CD14-positive monocyte (primary cell): ENCODE measurements around the gene IL7R. TPM values are rescaled to one million over a fixed set of nuclear protein-coding genes. Genes with fewer than 3 reads are reported as not detected.

ENCODE experiments used
- DNase-seq, 3 donors: peaks; one replicate each; pipeline ENCODE4 v3.0.0-alpha.2; 2011 to 2022
- H2AFZ ChIP-seq: 2 replicates; pipeline ENCODE4 v1.6.0; 2012; ENCODE audit warnings: mild to moderate bottlenecking, low read depth, low read length, inconsistent platforms; ENCODE audit not compliant: insufficient read depth, poor library complexity, severe bottlenecking
- H3K27ac ChIP-seq, 2 donors: 1 replicate in 1 of 2; 2 replicates in 1 of 2; pipeline ENCODE4 v1.5.1; 2012 to 2013; ENCODE audit warnings: low read length in 2 of 2, control low read depth in 1 of 2, inconsistent platforms in 1 of 2, low read depth in 1 of 2, mild to moderate bottlenecking in 1 of 2
- H3K27me3 ChIP-seq, 2 donors: one replicate each; pipeline versions ENCODE4 v1.6.0 to v1.6.1; 2011 to 2013; ENCODE audit warnings: low read length in 2 of 2; ENCODE audit not compliant: control insufficient read depth in 2 of 2, insufficient read depth in 2 of 2
- H3K36me3 ChIP-seq, 2 donors: replicated peaks in 1 of 2; 1 replicate in 1 of 2; 2 replicates in 1 of 2; pipeline versions ENCODE4 v1.5.1 to v1.6.1; 2012 to 2013; ENCODE audit warnings: low read length in 2 of 2, control low read depth in 1 of 2, inconsistent platforms in 1 of 2, mild to moderate bottlenecking in 1 of 2; ENCODE audit not compliant: insufficient read depth in 2 of 2, control insufficient read depth in 1 of 2
- H3K4me1 ChIP-seq, 2 donors: 1 replicate in 1 of 2; 2 replicates in 1 of 2; pipeline versions ENCODE4 v1.5.1 to v1.6.1; 2012 to 2013; ENCODE audit warnings: low read length in 2 of 2, control low read depth in 1 of 2, inconsistent platforms in 1 of 2, mild to moderate bottlenecking in 1 of 2, moderate library complexity in 1 of 2; ENCODE audit not compliant: insufficient read depth in 2 of 2, control insufficient read depth in 1 of 2
- H3K4me2 ChIP-seq: replicated peaks from 2 replicates; pipeline ENCODE3; 2012; ENCODE audit warnings: low read length, moderate library complexity, mild to moderate bottlenecking; ENCODE audit not compliant: poor library complexity, severe bottlenecking; ENCODE audit errors: extremely low read depth
- H3K4me3 ChIP-seq, 3 experiments: fragments of 200-600 bp in 1 of 3; sonication (generic) in 1 of 3; replicated peaks in 1 of 3; 1 replicate in 2 of 3; 2 replicates in 1 of 3; pipeline ENCODE4 v1.5.1; 2011 to 2013; ENCODE audit warnings: low read length in 3 of 3, mild to moderate bottlenecking in 3 of 3, control low read depth in 2 of 3, low read depth in 2 of 3, inconsistent platforms in 1 of 3, moderate library complexity in 1 of 3
- H3K79me2 ChIP-seq: 2 replicates; pipeline ENCODE4 v1.6.0; 2012; ENCODE audit warnings: mild to moderate bottlenecking, control low read depth, inconsistent platforms, low read length, moderate library complexity; ENCODE audit not compliant: insufficient read depth
- H3K9ac ChIP-seq: 2 replicates; pipeline ENCODE4 v1.6.0; 2017; ENCODE audit warnings: low read length, mild to moderate bottlenecking; ENCODE audit not compliant: insufficient read depth, poor library complexity, severe bottlenecking
- H3K9me3 ChIP-seq, 2 donors: replicated peaks in 1 of 2; 1 replicate in 1 of 2; 2 replicates in 1 of 2; pipeline versions ENCODE4 v1.5.1 to v1.6.1; 2012 to 2013; ENCODE audit warnings: low read length in 2 of 2, control low read depth in 1 of 2; ENCODE audit not compliant: control insufficient read depth in 1 of 2, insufficient read depth in 1 of 2
- H4K20me1 ChIP-seq: 2 replicates; pipeline ENCODE4 v1.6.0; 2012; ENCODE audit warnings: mild to moderate bottlenecking, low read length, control low read depth, moderate library complexity; ENCODE audit not compliant: insufficient read depth
- H3K27ac Mint-ChIP-seq, 7 donors: one replicate each; pipeline ENCODE4 v1.8.0; 2020; ENCODE audit warnings: mild to moderate bottlenecking in 7 of 7, mixed read lengths in 7 of 7, moderate library complexity in 6 of 7, inconsistent platforms in 2 of 7
- H3K27me3 Mint-ChIP-seq, 3 donors: one replicate each; pipeline ENCODE4 v1.8.0; 2021 to 2022; ENCODE audit warnings: low read depth in 3 of 3, mild to moderate bottlenecking in 3 of 3, mixed read lengths in 3 of 3, moderate library complexity in 3 of 3, inconsistent platforms in 1 of 3
- H3K36me3 Mint-ChIP-seq, 2 donors: one replicate each; pipeline ENCODE4 v1.8.0; 2020; ENCODE audit warnings: mixed read lengths in 2 of 2, inconsistent platforms in 1 of 2, mild to moderate bottlenecking in 1 of 2
- H3K4me1 Mint-ChIP-seq: one replicate; pipeline ENCODE4 v1.8.0; 2020; ENCODE audit warnings: mild to moderate bottlenecking, mixed read lengths
- H3K4me3 Mint-ChIP-seq, 2 donors: one replicate each; pipeline ENCODE4 v1.8.0; 2020; ENCODE audit warnings: mild to moderate bottlenecking in 2 of 2, mixed read lengths in 2 of 2, moderate library complexity in 1 of 2
- H3K9me3 Mint-ChIP-seq, 7 donors: one replicate each; pipeline ENCODE4 v1.8.0; 2020 to 2022; ENCODE audit warnings: mixed read lengths in 7 of 7, mild to moderate bottlenecking in 6 of 7, moderate library complexity in 6 of 7, inconsistent platforms in 2 of 7
- WGBS: methylation state at CpG from one replicate; pipeline ENCODE4 v1.1.5; 2013; ENCODE audit warnings: missing lambda C conversion rate; ENCODE audit not compliant: insufficient coverage; 5-methylcytosine and 5-hydroxymethylcytosine counted together
- intact Hi-C, 2 donors: fragments of 100-400 bp; cut with micrococcal nuclease; formaldehyde crosslinking; loops; one replicate each; pipeline versions ENCODE4 v1.15.0 to v1.15.1; 2023
- polyA plus RNA-seq, 3 donors: library from polyadenylated mRNA; depleted of rRNA in 1 of 3; unstranded in 2 of 3; stranded (reverse) in 1 of 3; fragments of 300-500 nt in 2 of 3; fragments of >200 nt in 1 of 3; fragmentation: Illumina TruSeq in 2 of 3; gene quantifications; 1 replicate in 2 of 3; 2 replicates in 1 of 3; pipeline ENCODE4 v1.2.3, GENCODE V29; 2012 to 2021
- TF ChIP-seq, protein P1 (sequence below): fragments of 200-600 bp; IDR thresholded peaks from one replicate; pipeline ENCODE4 v1.8.0; 2022; ENCODE audit warnings: antibody characterized with exemption, mild to moderate bottlenecking

The IL7R gene
- polyA plus RNA-seq, 3 donors, result 0.12 to 1.9 (median 1.1) TPM

DNA sequence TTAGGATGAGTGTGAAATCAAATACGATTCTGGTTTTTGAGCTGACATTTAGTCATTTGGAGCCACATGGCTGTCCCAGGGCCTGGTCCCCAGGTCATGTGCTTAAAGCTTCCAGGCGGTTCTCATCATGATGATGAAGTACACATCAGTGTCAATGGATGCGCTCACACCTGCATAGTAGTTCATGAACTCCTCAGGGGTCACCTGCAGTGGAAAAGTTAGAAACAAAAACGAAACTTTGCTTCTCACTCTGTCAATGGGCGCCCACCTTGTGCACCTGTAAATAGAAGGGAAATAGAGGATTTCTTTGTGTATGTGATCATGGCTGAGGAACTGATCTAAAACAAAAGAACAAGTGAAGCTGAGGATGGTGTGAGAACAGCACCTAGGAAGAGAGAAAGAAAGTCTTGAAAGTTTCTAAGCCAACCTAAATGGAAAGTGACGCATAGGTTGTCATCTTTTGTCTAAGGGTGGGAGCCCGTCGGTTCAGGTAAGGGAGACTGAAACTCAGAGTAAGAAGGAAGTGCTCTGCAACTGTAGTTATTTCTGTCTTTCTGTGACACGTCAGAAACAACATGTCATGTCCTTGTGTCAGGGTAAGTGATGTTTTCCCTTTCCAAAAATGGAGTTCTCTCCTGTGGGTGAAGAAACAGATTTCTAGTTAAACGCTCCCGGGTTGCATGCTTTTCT is 47.9 kb downstream of the IL7R start:
- Mint-ChIP-seq H3K27ac (no peak overlapping the region), H3K4me3 (no peak overlapping the region)
- H2AFZ ChIP-seq, result no peak overlapping the region

DNA sequence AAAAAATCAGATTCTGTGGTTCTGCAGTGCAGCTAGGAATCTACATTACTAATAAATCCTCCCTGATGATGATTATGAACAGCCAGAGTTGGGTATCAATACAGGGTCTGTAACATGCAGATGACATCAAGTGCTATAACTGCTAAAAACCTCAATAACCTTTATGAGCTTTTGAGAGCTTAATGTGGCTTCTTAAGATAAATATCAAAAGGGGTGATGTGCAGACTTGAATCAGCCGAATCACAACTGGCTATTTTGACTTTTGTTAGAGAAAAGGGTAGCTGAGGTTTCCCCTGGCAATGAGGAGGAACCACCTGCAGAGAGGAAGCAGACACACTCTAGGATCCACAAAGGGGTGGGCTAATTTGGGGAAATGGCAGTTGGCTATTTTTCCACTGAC is 51.5 kb downstream of the IL7R start:
- H3K27ac Mint-ChIP-seq, result no peak overlapping the region
- H3K79me2 ChIP-seq, result no peaks in the 10 kb centered on the region
- H3K4me2 ChIP-seq, result no peak overlapping the region
- H3K4me3 ChIP-seq, result no peak overlapping the region
- no peak overlapping the region for H3K9ac ChIP-seq
- H3K27me3 Mint-ChIP-seq, result no peaks in the 10 kb centered on the region
- H3K9me3 ChIP-seq, result peaks cover 5 to 7% of the 10 kb centered on the region in 2 donors
- H3K36me3 ChIP-seq, result no peaks in the 10 kb centered on the region
- peaks cover 8 to 21% (median 19%) of the 10 kb centered on the region in 7 donors for H3K9me3 Mint-ChIP-seq
- TF ChIP-seq, protein P1, sequence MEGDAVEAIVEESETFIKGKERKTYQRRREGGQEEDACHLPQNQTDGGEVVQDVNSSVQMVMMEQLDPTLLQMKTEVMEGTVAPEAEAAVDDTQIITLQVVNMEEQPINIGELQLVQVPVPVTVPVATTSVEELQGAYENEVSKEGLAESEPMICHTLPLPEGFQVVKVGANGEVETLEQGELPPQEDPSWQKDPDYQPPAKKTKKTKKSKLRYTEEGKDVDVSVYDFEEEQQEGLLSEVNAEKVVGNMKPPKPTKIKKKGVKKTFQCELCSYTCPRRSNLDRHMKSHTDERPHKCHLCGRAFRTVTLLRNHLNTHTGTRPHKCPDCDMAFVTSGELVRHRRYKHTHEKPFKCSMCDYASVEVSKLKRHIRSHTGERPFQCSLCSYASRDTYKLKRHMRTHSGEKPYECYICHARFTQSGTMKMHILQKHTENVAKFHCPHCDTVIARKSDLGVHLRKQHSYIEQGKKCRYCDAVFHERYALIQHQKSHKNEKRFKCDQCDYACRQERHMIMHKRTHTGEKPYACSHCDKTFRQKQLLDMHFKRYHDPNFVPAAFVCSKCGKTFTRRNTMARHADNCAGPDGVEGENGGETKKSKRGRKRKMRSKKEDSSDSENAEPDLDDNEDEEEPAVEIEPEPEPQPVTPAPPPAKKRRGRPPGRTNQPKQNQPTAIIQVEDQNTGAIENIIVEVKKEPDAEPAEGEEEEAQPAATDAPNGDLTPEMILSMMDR, result no peak
- intact Hi-C loops, result no loop called here
- H3K27me3 ChIP-seq, result no peaks in the 10 kb centered on the region
- WGBS, result no CpG with 5 or more reads among the region's 1 CpG
- DNase-seq, result no peak
- no peaks in the 10 kb centered on the region for H3K36me3 Mint-ChIP-seq
- H3K4me3 Mint-ChIP-seq, result no peak overlapping the region
- no peak overlapping the region for H3K27ac ChIP-seq
- no peak overlapping the region for H2AFZ ChIP-seq
- H4K20me1 ChIP-seq, result no peaks in the 10 kb centered on the region
- H3K4me1 ChIP-seq, result no peaks in the 10 kb centered on the region
- no peaks in the 10 kb centered on the region for H3K4me1 Mint-ChIP-seq

More for the DNA sequence above, 47.9 kb downstream of the IL7R start:
- Histone ChIP-seq H3K4me1 (no peaks in the 10 kb centered on the region), H3K9me3 (no peaks in the 10 kb centered on the region), H3K27me3 (no peaks in the 10 kb centered on the region), H3K4me3 (no peak overlapping the region), H3K36me3 (no peaks in the 10 kb centered on the region), H4K20me1 (no peaks in the 10 kb centered on the region), H3K4me2 (no peak overlapping the region), H3K27ac (no peak overlapping the region), H3K79me2 (no peaks in the 10 kb centered on the region), H3K9ac (no peak overlapping the region)
- Mint-ChIP-seq H3K36me3 (no peaks in the 10 kb centered on the region), H3K27me3 (peaks cover 0 to 2% (median 0%) of the 10 kb centered on the region in 3 donors), H3K9me3 (peaks cover 0 to 8% (median 4%) of the 10 kb centered on the region in 7 donors), H3K4me1 (no peaks in the 10 kb centered on the region)
- no peak for DNase-seq
- WGBS, result 89% methylated on average over 8 of the region's 11 CpGs
- intact Hi-C loops, result no loop called here
- TF ChIP-seq, protein P1, result no peak
